MCF 10A (cell line): ENCODE measurements around the gene SIGLEC9. TPM values are rescaled to one million over a fixed set of nuclear protein-coding genes. Genes with fewer than 3 reads are reported as not detected.

Source experiments
- BruUV-seq: library from RNA; stranded (reverse); fragments of 400-500 nt; replicated peaks from 2 replicates; lab custom pipeline; 2021; lab: Mats Ljungman, UMichigan
- CTCF ChIA-PET: fragments of 300-600 bp; sonication (Branson Sonifier 250); formaldehyde crosslinking; extraction: SDS; loops from one replicate; lab custom pipeline; 2021; ENCODE audit warnings: antibody characterized with exemption, inconsistent platforms; lab: Yijun Ruan, JAX
- POLR2A ChIA-PET: fragments of 300-600, 350-650 bp; sonication (Branson Sonifier 250); formaldehyde crosslinking; extraction: SDS; loops from one replicate; lab custom pipeline; 2020; ENCODE audit warnings: antibody characterized with exemption, inconsistent platforms; lab: Yijun Ruan, JAX
- DNase-seq: peaks from one replicate; pipeline ENCODE4 v3.0.0-alpha.2; 2018; ENCODE audit not compliant: unreplicated experiment
- H3K27ac Mint-ChIP-seq: one replicate; pipeline ENCODE4 v1.8.0; 2022; ENCODE audit warnings: mild to moderate bottlenecking, low read depth, mixed read lengths; ENCODE audit not compliant: unreplicated experiment
- H3K27me3 Mint-ChIP-seq: one replicate; pipeline ENCODE4 v1.8.0; 2022; ENCODE audit warnings: mixed read lengths; ENCODE audit not compliant: insufficient read depth, unreplicated experiment
- H3K36me3 Mint-ChIP-seq: one replicate; pipeline ENCODE4 v1.8.0; 2022; ENCODE audit warnings: mild to moderate bottlenecking, moderate library complexity, mixed read lengths; ENCODE audit not compliant: insufficient read depth, unreplicated experiment
- H3K4me1 Mint-ChIP-seq: one replicate; pipeline ENCODE4 v1.8.0; 2022; ENCODE audit warnings: mixed read lengths; ENCODE audit not compliant: insufficient read depth, unreplicated experiment
- H3K4me3 Mint-ChIP-seq: one replicate; pipeline ENCODE4 v1.8.0; 2022; ENCODE audit warnings: mild to moderate bottlenecking, moderate library complexity, mixed read lengths; ENCODE audit not compliant: unreplicated experiment
- H3K9me3 Mint-ChIP-seq: one replicate; pipeline ENCODE4 v1.8.0; 2022; ENCODE audit warnings: mixed read lengths; ENCODE audit not compliant: unreplicated experiment
- intact Hi-C: fragments of 100-400 bp; cut with micrococcal nuclease; formaldehyde crosslinking; loops from 2 replicates; pipeline ENCODE4 v1.14.1; 2022
- total RNA-seq: library from RNA; stranded (reverse); gene quantifications from 2 replicates; pipeline ENCODE4 v1.2.3, GENCODE V29; 2022
- TF ChIP-seq, protein P1 (sequence below): fragments of 200-600 bp; IDR thresholded peaks from one replicate; pipeline ENCODE4 v1.8.0; 2022; ENCODE audit warnings: antibody characterized with exemption, mild to moderate bottlenecking; ENCODE audit not compliant: unreplicated experiment

SIGLEC9 gene
- total RNA-seq, 1 experiment from 2014 or later, result not detected

DNA sequence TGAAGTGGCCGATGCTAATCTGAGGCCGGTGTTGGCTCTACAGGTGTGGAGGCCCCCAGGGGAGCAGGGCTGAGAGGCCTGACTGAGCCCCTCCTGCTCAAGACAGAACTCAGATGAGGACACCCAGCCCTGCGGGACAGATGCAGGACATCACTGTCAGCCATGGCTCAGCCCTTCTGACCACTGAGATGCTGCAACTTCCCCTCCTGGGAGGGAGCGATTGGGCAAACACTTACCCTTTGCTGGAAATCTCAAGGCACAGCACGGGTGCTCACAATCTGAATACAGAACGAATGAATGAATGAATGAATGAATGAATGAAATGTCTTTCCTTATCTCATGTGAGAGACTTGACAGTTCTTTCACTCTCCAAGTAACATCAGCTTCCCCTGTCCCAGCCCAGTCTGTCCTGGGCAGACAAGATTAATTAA, 13.9 kb downstream of the SIGLEC9 start:
- POLR2A ChIA-PET, result no interaction called here
- DNase-seq, result no peak
- H3K36me3 Mint-ChIP-seq, result no peaks in the 10 kb centered on the region
- H3K4me3 Mint-ChIP-seq, result no peak overlapping the region
- CTCF ChIA-PET, result interaction anchor here (1.0 kb wide), 1 partner anchor 122 kb away, joined by 3 read pairs; no protein-coding TSS in a partner anchor
- intact Hi-C loops, result no loop called here
- H3K27me3 Mint-ChIP-seq, result no peaks in the 10 kb centered on the region
- TF ChIP-seq, protein P1, sequence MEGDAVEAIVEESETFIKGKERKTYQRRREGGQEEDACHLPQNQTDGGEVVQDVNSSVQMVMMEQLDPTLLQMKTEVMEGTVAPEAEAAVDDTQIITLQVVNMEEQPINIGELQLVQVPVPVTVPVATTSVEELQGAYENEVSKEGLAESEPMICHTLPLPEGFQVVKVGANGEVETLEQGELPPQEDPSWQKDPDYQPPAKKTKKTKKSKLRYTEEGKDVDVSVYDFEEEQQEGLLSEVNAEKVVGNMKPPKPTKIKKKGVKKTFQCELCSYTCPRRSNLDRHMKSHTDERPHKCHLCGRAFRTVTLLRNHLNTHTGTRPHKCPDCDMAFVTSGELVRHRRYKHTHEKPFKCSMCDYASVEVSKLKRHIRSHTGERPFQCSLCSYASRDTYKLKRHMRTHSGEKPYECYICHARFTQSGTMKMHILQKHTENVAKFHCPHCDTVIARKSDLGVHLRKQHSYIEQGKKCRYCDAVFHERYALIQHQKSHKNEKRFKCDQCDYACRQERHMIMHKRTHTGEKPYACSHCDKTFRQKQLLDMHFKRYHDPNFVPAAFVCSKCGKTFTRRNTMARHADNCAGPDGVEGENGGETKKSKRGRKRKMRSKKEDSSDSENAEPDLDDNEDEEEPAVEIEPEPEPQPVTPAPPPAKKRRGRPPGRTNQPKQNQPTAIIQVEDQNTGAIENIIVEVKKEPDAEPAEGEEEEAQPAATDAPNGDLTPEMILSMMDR, result no peak
- H3K4me1 Mint-ChIP-seq, result no peaks in the 10 kb centered on the region
- H3K9me3 Mint-ChIP-seq, result peaks cover 10% of the 10 kb centered on the region
- H3K27ac Mint-ChIP-seq, result no peak overlapping the region
- BruUV-seq, result no TSS peak

DNA sequence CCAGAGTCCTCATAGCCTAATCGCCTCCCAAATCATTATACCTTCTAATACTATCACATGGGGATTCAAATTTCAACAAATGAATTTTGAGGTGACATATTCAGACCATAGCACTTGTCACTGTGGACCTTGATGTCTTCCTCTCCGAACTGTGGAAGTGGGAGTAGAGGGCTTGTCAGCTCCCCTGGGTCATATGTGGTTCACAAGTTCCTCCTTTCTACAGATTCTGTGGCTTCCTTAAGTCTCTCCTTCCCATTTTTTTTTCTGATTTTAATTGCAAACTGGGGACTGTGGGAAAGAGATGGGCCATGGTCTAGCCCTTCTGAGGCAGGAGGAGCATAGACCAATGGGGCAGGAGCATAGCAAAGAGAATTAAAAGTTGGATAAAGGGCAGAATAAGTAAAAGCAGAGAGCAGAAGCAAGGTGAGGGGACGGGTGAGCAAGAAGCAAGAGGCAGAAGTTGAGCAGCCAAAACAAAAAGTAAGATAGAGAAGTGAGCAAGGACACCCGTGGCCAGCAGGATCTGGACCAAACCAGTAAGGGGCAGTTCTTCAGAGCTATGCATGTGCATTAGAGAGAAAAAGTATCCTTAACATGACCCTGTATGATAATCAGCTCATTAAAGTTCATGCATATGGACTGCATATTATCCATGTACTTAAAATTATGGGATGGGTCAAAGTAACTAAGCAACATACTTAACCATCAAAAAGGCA, 14.8 kb downstream of the SIGLEC9 start:
- Mint-ChIP-seq H3K4me1 (no peaks in the 10 kb centered on the region), H3K4me3 (no peak overlapping the region), H3K9me3 (peaks cover 10% of the 10 kb centered on the region), H3K36me3 (no peaks in the 10 kb centered on the region), H3K27me3 (no peaks in the 10 kb centered on the region), H3K27ac (no peak overlapping the region)
- POLR2A ChIA-PET, result interaction anchor here (0.7 kb wide), 1 partner anchor 69 kb away, joined by 3 read pairs; no protein-coding TSS in a partner anchor
- DNase-seq, result no peak
- BruUV-seq, result no TSS peak
- TF ChIP-seq, protein P1, result no peak
- CTCF ChIA-PET, result interaction anchor here (0.7 kb wide), 1 partner anchor 29 kb away, joined by 3 read pairs; no protein-coding TSS in a partner anchor
- intact Hi-C loops, result no loop called here

DNA sequence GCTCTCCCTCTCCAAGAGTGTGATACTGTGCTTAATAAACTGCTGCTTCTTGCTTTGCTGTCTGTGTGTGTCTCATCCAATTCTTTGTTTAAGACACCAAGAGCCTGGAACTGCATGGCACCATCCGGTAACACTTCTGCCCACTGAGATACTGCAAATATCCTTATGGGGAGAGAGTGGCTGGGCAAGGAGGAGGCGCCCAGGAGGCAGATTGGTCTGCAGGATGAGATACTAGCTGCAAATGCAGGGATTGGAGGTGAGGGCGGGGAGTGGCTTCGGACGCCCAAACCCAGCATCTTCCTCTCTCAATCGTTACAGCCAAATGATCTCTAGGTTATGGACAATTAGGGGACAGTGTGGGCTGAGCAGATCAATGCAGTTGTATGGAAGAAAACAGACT, 15.7 kb downstream of the SIGLEC9 start:
- Mint-ChIP-seq H3K4me1 (no peaks in the 10 kb centered on the region), H3K9me3 (peaks cover 10% of the 10 kb centered on the region), H3K27me3 (no peaks in the 10 kb centered on the region), H3K27ac (no peak overlapping the region), H3K4me3 (no peak overlapping the region), H3K36me3 (no peaks in the 10 kb centered on the region)
- no peak for DNase-seq
- no TSS peak for BruUV-seq
- intact Hi-C loops, result no loop called here
- TF ChIP-seq, protein P1, result no peak
- ChIA-PET CTCF (no interaction called here), POLR2A (no interaction called here)

DNA sequence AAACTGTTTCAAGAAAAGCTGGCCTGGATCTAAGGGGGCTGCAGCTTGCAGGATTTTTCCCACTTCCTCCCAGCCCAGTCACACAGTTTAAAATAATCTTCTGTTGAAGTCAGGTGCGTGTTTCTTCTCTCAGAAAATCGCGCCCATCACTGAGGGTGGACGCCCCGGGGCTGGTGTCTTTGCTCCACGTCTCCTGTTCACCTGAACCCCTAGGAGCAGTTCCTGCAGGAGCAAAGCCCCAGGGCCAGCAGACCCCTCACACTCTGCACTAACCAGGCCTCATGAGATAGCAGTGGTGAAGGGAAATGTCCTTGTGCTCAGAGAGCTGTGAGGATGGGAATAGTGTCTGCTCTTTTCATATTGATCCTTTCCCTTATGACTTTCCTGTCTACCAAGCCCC, 16.5 kb downstream of the SIGLEC9 start:
- BruUV-seq, result no TSS peak
- Mint-ChIP-seq H3K36me3 (peaks cover 5% of the 10 kb centered on the region), H3K4me1 (no peaks in the 10 kb centered on the region), H3K27ac (no peak overlapping the region), H3K4me3 (no peak overlapping the region), H3K9me3 (peaks cover 10% of the 10 kb centered on the region), H3K27me3 (no peaks in the 10 kb centered on the region)
- POLR2A ChIA-PET, result no interaction called here
- intact Hi-C loops, result no loop called here
- CTCF ChIA-PET, result interaction anchor here (0.6 kb wide), 1 partner anchor 566 kb away, joined by 5 read pairs; no protein-coding TSS in a partner anchor
- DNase-seq, result no peak
- TF ChIP-seq, protein P1, result no peak
